GM12801 (cell line): Measurements from ENCODE around the gene CAB39.

Experiments
- CTCF ChIP-seq: IDR thresholded peaks from one replicate; pipeline ENCODE4 v1.5.1; 2011; ENCODE audit warnings: control low read depth; ENCODE audit not compliant: insufficient read length; ENCODE audit errors: extremely low read depth

Gene CAB39

GRCh38 chr2:230693411-230693810, 19.2 kb upstream of the CAB39 start:
- TF ChIP-seq CTCF: no peak

DNA sequence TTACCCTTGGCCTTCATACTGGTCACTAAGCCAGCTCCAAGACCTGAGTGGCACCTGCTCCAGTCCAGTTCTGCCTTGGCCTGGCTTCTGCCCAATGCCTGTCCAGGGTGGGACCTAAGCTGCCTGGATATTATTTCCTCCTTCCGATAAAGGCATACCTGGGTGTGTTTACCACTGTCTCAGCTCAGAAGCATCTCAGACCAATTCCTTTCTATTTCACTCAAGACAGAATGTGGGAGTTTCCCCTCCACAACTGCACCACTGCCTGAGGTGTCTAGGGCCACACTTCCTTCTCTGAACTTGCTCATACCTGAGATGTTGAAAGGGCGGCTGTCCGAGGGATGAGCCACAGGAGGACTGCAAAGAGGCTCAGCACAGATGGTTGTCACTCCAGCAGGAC, 18.4 kb upstream of the CAB39 start:
- no peak for TF ChIP-seq CTCF

DNA sequence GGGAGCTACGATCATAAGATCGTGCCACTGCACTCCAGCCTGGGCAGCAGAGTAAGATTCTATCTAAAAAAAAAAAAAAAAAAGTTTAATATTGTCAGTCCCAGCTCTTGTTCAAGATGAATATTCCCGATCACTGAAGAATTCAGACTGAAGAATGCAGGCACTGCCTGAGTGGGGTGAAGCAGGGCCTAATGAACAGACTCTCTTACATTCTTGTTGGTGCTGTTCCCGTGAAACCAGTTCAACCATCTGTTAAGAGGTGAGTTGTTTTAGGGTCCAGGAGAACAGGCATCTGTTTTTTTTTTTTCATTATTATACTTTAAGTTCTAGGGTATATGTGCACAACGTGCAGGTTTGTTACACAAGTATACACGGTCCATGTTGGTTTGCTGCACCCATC, 17.1 kb upstream of the CAB39 start:
- no peak for TF ChIP-seq CTCF

GRCh38 chr2:230696670-230697069, 16.0 kb upstream of the CAB39 start:
- no peak for TF ChIP-seq CTCF

DNA sequence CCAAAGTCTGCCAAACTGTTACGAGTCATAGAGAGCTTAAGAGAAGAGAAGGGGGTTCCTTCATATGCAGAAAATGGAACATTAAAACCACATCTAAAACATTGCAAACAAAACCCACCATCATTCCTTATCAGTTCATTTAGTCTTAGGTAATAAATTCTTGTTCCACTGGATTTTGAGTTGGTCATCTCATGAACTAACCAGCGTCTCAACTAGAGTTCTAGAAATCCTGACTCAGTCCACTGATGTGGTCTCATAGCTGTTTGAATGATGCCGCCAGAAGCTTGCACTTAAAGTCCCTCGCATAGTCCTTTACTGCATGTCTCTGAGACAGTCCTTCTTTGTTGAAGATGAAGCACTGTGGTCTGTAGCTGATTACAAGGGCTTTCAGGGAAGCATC, 15.0 kb upstream of the CAB39 start:
- no peak for TF ChIP-seq CTCF

- no peak for TF ChIP-seq CTCF
Measured at GRCh38 chr2:230700447-230700846, 12.2 kb upstream of the CAB39 start.

GRCh38 chr2:230701308-230701707, 11.3 kb upstream of the CAB39 start:
- no peak for TF ChIP-seq CTCF

DNA sequence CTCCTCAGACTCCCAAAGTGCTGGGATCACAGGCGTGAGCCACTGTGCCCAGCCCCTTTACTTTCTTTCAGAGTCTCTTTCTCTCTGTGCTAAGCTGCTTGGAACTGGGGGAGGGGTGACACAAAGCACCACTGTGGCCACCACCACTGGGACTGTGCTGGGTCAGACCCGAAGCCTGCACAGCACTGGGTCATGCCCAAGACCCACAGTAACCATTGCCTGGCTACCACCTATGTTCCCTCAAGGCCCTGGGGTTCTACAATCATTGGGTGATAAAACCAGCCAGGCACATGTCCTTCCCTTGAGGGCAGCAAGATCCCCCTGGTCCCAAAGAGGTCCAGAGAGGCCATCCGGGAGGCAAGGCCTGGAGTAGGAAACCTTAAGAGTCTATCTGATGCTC, 9.1 kb upstream of the CAB39 start:
- TF ChIP-seq CTCF: no peak
